Ascending aorta (tissue), 2 donors: Measurements from ENCODE around the gene MMD2. TPM values are rescaled to one million over a fixed set of nuclear protein-coding genes. Genes with fewer than 3 reads are reported as not detected.

Experiments used
- DNase-seq, 2 donors: peaks; one replicate each; pipeline ENCODE4 v3.0.0-alpha.2; 2019; ENCODE audit warnings: low spot score in 2 of 2
- H3K27ac ChIP-seq, 2 donors: fragments of 200-600 bp; sonication (generic); one replicate each; pipeline ENCODE4 v1.5.1; 2016 to 2017; ENCODE audit warnings: mild to moderate bottlenecking in 1 of 2
- H3K27me3 ChIP-seq: fragments of 200-600 bp; sonication (generic); one replicate; pipeline ENCODE4 v1.5.1; 2017
- H3K36me3 ChIP-seq, 2 donors: fragments of 200-600 bp; sonication (generic); one replicate each; pipeline ENCODE4 v1.5.1; 2016
- H3K4me1 ChIP-seq, 2 donors: fragments of 200-600 bp; sonication (generic); one replicate each; pipeline ENCODE4 v1.5.1; 2016 to 2017; ENCODE audit warnings: mild to moderate bottlenecking in 1 of 2
- H3K4me3 ChIP-seq, 2 donors: fragments of 200-600 bp; sonication (generic); one replicate each; pipeline ENCODE4 v1.5.1; 2016 to 2017; ENCODE audit warnings: mild to moderate bottlenecking in 1 of 2
- H3K9me3 ChIP-seq, 2 donors: fragments of 200-600 bp; sonication (generic); one replicate each; pipeline ENCODE4 v1.5.1; 2016
- intact Hi-C: fragments of 100-400 bp; cut with DNase I; formaldehyde crosslinking; loops from one replicate; pipeline ENCODE4 v1.15.1; 2023
- total RNA-seq: library from RNA; depleted of rRNA; stranded (reverse); fragments of >200 nt; gene quantifications from one replicate; pipeline ENCODE4 v1.1.0, GENCODE V29; 2016
- TF ChIP-seq, protein P1 (sequence below), 3 experiments: fragments of 200-600 bp in 2 of 3; fragments of 450-650 bp in 1 of 3; sonication (generic) in 2 of 3; IDR thresholded peaks; one replicate each; pipeline ENCODE4 v1.5.1; 2016 to 2019; ENCODE audit warnings: antibody characterized with exemption in 3 of 3, mild to moderate bottlenecking in 1 of 3, moderate library complexity in 1 of 3

The MMD2 gene
- total RNA-seq, 1 donor from 2014 or later: not detected

DNA sequence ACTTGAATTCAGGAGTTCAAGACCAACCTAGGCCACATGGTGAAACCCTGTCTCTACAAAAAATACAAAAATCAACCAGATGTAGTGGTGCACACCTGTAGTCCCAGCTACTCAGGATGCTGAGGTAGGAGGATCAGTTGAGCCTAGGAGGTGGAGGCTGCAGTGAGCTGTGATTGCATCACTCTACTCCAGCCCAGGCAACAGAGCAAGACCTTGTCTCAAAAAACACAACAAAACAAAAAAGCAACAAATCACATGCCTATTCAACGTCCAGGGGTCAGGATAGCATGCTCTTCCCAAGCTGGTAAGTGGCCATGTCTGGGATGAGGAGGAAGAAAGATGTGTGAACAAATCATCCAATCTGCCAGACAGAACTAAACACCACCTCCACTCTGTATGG is 69.3 kb downstream of the MMD2 start:
- Histone ChIP-seq H3K4me1 (no peaks in the 10 kb centered on the region), H3K27ac (no peak overlapping the region), H3K36me3 (no peaks in the 10 kb centered on the region), H3K4me3 (no peak overlapping the region), H3K9me3 (no peaks in the 10 kb centered on the region), H3K27me3 (no peaks in the 10 kb centered on the region)
- TF ChIP-seq, protein P1, sequence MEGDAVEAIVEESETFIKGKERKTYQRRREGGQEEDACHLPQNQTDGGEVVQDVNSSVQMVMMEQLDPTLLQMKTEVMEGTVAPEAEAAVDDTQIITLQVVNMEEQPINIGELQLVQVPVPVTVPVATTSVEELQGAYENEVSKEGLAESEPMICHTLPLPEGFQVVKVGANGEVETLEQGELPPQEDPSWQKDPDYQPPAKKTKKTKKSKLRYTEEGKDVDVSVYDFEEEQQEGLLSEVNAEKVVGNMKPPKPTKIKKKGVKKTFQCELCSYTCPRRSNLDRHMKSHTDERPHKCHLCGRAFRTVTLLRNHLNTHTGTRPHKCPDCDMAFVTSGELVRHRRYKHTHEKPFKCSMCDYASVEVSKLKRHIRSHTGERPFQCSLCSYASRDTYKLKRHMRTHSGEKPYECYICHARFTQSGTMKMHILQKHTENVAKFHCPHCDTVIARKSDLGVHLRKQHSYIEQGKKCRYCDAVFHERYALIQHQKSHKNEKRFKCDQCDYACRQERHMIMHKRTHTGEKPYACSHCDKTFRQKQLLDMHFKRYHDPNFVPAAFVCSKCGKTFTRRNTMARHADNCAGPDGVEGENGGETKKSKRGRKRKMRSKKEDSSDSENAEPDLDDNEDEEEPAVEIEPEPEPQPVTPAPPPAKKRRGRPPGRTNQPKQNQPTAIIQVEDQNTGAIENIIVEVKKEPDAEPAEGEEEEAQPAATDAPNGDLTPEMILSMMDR (IDR thresholded peaks at IDR 0.05): no peak
- intact Hi-C loops: loop anchor here (10.0 kb wide), 1 partner anchor 205 kb away; the partner anchor contains the start of gene FOXK1
- no peak for DNase-seq

DNA sequence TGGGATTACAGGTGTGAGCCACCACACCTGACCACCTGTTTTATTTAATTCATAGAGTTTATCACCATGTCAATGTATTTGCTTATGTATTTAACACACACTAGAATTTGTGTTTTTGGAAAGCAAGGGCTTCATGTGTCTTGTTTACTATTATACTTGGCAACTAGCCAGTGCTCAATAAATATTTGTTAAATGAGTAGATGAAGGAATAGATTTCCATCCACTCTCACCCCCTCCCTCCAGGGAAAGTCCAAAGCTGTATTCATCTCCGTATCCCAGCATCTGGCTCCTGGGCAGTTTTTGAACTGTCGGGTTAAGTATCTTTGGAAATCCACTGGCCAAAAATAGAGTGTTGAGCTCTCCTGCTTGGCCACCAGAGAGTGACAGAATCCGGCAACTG is 70.8 kb downstream of the MMD2 start:
- H3K27me3 ChIP-seq: no peaks in the 10 kb centered on the region
- no peaks in the 10 kb centered on the region for H3K9me3 ChIP-seq
- no peaks in the 10 kb centered on the region for H3K36me3 ChIP-seq
- H3K4me3 ChIP-seq: no peak overlapping the region
- no peak overlapping the region for H3K27ac ChIP-seq
- TF ChIP-seq, protein P1 (IDR thresholded peaks at IDR 0.05): no peak
- H3K4me1 ChIP-seq: no peaks in the 10 kb centered on the region
- intact Hi-C loops: loop anchor here (10.0 kb wide), 1 partner anchor 203 kb away; the partner anchor contains the start of gene FOXK1
- no peak for DNase-seq

DNA sequence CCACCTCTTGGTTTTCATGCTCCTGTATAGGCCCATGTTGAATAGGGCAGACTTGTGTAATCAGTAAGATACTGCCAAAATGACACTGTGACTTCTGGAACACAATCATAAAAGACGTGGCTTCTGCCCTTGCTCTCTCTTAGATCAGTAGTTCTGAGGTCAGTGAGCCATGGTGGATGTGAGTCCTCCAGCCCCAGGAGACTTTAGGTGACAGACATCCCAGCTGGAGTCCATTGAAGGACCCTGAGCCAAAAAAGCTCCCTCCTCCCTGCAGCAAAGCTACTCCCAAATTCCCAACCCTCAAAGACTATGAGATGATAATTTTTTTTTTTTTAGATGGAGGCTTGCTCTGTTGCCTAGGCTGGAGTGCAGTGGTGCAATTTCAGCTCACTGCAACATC is 72.3 kb downstream of the MMD2 start:
- no peak overlapping the region for H3K27ac ChIP-seq
- peaks cover 2 to 4% of the 10 kb centered on the region in 2 donors for H3K4me1 ChIP-seq
- intact Hi-C loops: loop anchor here (10.0 kb wide), 1 partner anchor 202 kb away; the partner anchor contains the start of gene FOXK1
- DNase-seq: no peak
- H3K27me3 ChIP-seq: no peaks in the 10 kb centered on the region
- no peak overlapping the region for H3K4me3 ChIP-seq
- H3K36me3 ChIP-seq: no peaks in the 10 kb centered on the region
- TF ChIP-seq, protein P1 (IDR thresholded peaks at IDR 0.05): no peak
- H3K9me3 ChIP-seq: no peaks in the 10 kb centered on the region

DNA sequence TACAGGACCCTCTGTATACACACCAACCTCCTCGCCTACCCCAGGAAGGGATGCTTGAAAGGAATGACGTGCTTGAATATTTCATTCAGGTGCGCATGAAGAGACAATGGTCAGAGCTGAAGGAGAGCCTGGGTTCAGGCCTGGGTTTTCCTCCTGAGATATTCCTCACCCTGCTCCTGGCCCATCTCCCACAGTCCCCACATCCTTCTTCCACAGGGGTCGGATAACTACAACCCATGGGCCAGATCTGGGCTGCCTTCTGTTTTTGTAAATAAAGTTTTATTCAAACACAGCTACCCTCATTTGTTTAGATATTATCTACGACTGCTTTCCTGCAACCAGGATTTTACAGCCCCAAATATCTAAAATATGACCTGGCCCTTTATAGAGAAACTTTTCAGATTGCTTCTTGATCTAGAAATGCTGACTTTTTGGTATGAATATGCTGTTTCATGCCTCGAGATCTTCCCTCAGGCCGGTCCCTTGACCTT is 73.6 kb downstream of the MMD2 start:
- Histone ChIP-seq H3K27me3 (no peaks in the 10 kb centered on the region), H3K9me3 (no peaks in the 10 kb centered on the region), H3K36me3 (no peaks in the 10 kb centered on the region), H3K4me1 (peaks cover 2 to 4% of the 10 kb centered on the region in 2 donors), H3K4me3 (no peak overlapping the region), H3K27ac (no peak overlapping the region)
- DNase-seq: no peak
- intact Hi-C loops: loop anchor here (10.0 kb wide), 1 partner anchor 201 kb away; the partner anchor contains the start of gene FOXK1
- TF ChIP-seq, protein P1 (IDR thresholded peaks at IDR 0.05): no peak

DNA sequence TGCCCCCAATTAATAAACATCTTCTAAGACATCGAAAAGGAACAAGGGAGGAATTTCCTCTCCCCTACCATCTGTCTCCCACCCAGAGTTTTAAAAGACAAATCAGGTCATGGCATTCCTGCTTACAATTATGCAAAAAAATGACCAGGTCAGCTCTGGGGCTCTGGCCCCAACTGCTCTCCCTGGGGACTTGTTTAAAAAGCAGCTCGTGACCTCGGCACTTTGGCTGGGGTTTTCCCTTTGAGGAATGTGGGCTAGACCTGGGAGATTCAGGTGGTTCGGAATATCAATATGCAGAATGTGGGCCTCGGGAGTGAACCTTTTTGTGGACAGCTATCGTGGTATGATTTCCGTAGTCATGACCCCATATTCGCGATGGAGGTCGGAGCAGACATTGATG is 74.8 kb downstream of the MMD2 start:
- Histone ChIP-seq H3K27ac (no peak overlapping the region), H3K27me3 (no peaks in the 10 kb centered on the region), H3K36me3 (no peaks in the 10 kb centered on the region), H3K9me3 (no peaks in the 10 kb centered on the region), H3K4me3 (no peak overlapping the region), H3K4me1 (peaks cover 2 to 4% of the 10 kb centered on the region in 2 donors)
- intact Hi-C loops: loop anchor here (5.0 to 10.0 kb wide), 3 partner anchors 52 to 199 kb away; partner anchors contain the start of genes AP5Z1 and FOXK1
- TF ChIP-seq, protein P1 (IDR thresholded peaks at IDR 0.05): no peak
- DNase-seq: no peak
